ENCODE data around the gene ANKRD33.

The ANKRD33 gene

DNA sequence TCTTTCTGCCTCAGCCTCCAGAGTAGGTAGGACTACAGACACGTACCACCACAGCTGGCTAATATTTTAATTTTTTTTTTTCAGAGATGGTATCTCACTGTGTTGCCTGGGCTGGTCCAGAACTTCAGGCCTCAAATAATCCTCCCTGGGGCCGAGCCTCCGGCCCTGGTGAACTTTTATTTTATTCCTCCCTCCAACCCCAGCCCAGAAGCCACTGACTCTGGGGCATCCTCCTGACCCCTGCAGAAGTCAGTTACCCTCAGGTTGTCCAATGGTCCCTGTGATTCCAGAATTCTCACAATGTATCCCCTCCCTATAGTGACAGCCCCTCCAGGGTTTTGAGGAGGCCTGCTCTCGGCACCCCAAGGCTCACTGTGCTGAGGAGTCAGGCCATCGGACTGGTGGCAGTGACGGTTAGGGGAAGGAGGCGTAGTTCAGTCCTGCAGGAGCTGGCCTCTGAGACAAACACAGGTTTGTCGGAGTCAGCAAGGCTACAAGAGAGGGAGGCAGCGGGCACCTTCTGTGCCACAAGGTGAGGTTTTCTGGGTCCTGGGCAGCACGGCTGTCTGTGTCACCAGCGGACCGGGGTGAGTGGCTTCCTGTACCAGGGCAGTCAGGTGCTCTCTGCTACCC lies 20.0 kb upstream of the ANKRD33 start:
- Mint-ChIP-seq H3K9me3 (ENCODE audit: low read depth) (no peaks in the 10 kb centered on the region), H3K27ac (no peak overlapping the region), H3K27me3 (peaks cover 33% of the 10 kb centered on the region), H3K4me1 (ENCODE audit: low read depth) (peaks cover 23% of the 10 kb centered on the region), H3K4me3 (peak overlapping the region; percentile 67), H3K36me3 (no peaks in the 10 kb centered on the region)

- Mint-ChIP-seq H3K27me3 (peaks cover 26% of the 10 kb centered on the region), H3K4me1 (ENCODE audit: low read depth) (peaks cover 22% of the 10 kb centered on the region), H3K36me3 (no peaks in the 10 kb centered on the region), H3K27ac (no peak overlapping the region), H3K9me3 (ENCODE audit: low read depth) (no peaks in the 10 kb centered on the region), H3K4me3 (peak overlapping the region; percentile 27)
These were observed 18.9 kb upstream of the ANKRD33 start for GRCh38 chr12:51868821-51869495.

- Mint-ChIP-seq H3K36me3 (no peaks in the 10 kb centered on the region), H3K27ac (no peak overlapping the region), H3K4me1 (ENCODE audit: low read depth) (peaks cover 20% of the 10 kb centered on the region), H3K9me3 (ENCODE audit: low read depth) (no peaks in the 10 kb centered on the region), H3K4me3 (peak overlapping the region; percentile 40), H3K27me3 (peaks cover 24% of the 10 kb centered on the region)
These were observed 18.4 kb upstream of the ANKRD33 start for GRCh38 chr12:51869496-51869865.

DNA sequence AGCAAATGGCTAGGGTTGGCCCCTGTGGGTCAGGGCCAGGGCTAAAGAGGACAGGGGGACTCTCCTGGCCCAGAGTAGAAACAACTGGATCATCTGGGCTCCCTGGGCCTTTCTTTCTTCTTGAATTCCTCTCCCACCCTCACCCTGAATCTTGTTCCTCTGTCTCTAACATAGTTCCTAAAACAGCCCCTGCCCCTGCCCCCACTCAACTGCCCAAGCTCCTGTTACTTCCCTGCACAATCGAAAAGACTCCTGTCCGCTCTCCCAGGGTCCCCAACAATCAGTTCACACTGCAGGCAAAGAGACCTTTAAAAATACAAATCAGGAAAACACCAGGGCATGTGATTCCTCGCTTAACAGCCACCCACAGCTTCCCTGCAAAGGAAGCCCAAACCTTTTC lies 18.0 kb upstream of the ANKRD33 start:
- no peaks in the 10 kb centered on the region for H3K9me3 Mint-ChIP-seq (ENCODE audit: low read depth)
- H3K27me3 Mint-ChIP-seq: peaks cover 22% of the 10 kb centered on the region
- peak overlapping the region; percentile 67 for H3K4me3 Mint-ChIP-seq
- peaks cover 18% of the 10 kb centered on the region for H3K4me1 Mint-ChIP-seq (ENCODE audit: low read depth)
- no peaks in the 10 kb centered on the region for H3K36me3 Mint-ChIP-seq
- H3K27ac Mint-ChIP-seq: peak overlapping the region; percentile 19

- H3K36me3 Mint-ChIP-seq: no peaks in the 10 kb centered on the region
- H3K4me1 Mint-ChIP-seq (ENCODE audit: low read depth): peaks cover 18% of the 10 kb centered on the region
- no peaks in the 10 kb centered on the region for H3K9me3 Mint-ChIP-seq (ENCODE audit: low read depth)
- peaks cover 22% of the 10 kb centered on the region for H3K27me3 Mint-ChIP-seq
- H3K4me3 Mint-ChIP-seq: peak overlapping the region; percentile 67
- H3K27ac Mint-ChIP-seq: no peak overlapping the region
These were observed 17.4 kb upstream of the ANKRD33 start for GRCh38 chr12:51870504-51870903.

DNA sequence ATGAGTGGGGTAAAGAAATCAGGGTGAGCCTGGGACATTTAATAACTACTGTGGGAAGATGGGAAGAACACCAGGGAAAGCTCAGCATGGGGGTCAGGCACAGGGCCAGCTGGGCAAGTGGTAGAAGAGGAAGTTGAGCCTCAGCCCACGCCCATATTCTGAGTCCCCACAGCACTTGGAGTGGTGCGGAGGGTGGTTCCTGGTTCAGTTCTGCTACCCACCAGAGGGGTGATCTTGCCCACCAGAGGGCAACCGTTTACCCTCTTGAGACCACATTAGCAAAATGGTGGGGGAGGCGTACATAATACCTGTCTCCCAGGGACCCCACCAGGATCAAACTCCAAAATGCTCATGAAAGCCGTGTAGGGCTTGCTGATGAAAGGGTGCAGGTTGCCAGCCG lies 16.8 kb upstream of the ANKRD33 start:
- Mint-ChIP-seq H3K27ac (no peak overlapping the region), H3K4me3 (no peak overlapping the region), H3K27me3 (peaks cover 22% of the 10 kb centered on the region), H3K36me3 (no peaks in the 10 kb centered on the region), H3K4me1 (ENCODE audit: low read depth) (peaks cover 18% of the 10 kb centered on the region), H3K9me3 (ENCODE audit: low read depth) (no peaks in the 10 kb centered on the region)

DNA sequence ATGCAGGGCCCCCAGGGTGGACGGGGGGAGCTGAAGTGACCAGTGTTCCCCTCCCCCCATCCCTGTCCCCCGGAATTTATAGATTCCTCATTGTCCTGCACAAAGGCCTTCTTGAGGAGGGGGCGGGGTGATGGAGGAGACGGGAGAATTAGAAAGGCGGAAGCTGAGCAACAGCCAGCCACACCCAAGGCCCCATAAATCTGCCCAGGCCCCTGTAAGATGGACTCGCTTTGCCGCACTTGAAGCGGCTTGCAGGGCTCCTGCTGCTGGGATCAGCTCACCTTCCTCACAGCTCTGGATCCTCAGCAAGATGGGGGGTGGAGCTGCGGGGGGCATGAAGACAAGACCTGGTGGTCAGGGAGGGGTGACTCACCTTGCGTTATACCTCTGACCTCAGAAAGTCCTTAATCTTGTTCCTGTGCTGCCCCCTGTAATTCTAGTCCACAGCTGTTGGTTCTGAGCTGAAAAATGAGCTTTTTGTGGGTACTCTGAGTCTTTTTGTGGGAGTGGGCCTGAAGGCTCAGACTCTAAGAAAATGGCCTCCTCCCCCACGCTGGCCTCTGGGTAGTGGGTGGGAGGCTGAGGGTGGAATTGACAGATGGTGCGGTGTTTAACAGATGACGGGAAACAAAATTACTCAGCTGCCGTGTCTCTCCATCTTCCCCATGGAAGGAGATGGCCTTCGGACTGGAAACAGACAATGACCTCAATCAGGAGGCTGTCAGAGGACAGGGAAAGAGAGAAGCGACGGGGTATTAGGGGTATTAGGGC lies 15.8 kb upstream of the ANKRD33 start:
- H3K4me3 Mint-ChIP-seq: no peak overlapping the region

DNA sequence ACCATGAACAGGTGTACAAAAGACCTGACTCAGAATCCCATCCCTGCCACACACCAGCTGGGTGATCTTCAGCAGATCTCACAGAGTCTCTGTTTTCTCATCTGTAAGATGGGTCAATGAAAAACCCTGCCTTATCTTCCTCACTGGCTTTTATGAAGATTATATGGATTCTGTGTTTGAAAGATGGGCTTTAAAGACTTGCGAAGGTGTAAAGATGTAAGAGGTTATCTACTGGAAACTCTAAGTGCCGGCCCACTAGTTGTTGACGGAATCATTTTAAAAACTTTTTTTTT lies 15.3 kb upstream of the ANKRD33 start:
- Mint-ChIP-seq H3K27me3 (peaks cover 19% of the 10 kb centered on the region), H3K27ac (no peak overlapping the region), H3K4me1 (ENCODE audit: low read depth) (peaks cover 18% of the 10 kb centered on the region)

More for the DNA sequence above, 15.8 kb upstream of the ANKRD33 start:
- H3K36me3 Mint-ChIP-seq: no peaks in the 10 kb centered on the region
- H3K27me3 Mint-ChIP-seq: peaks cover 19% of the 10 kb centered on the region
- H3K9me3 Mint-ChIP-seq (ENCODE audit: low read depth): no peaks in the 10 kb centered on the region
- no peak overlapping the region for H3K27ac Mint-ChIP-seq
- H3K4me1 Mint-ChIP-seq (ENCODE audit: low read depth): peaks cover 18% of the 10 kb centered on the region

GRCh38 chr12:51873251-51873994 lies 14.5 kb upstream of the ANKRD33 start:
- Mint-ChIP-seq H3K4me1 (ENCODE audit: low read depth) (peaks cover 13% of the 10 kb centered on the region), H3K4me3 (no peak overlapping the region), H3K27ac (no peak overlapping the region), H3K9me3 (ENCODE audit: low read depth) (no peaks in the 10 kb centered on the region), H3K36me3 (no peaks in the 10 kb centered on the region), H3K27me3 (peaks cover 15% of the 10 kb centered on the region)

More for the DNA sequence above, 15.3 kb upstream of the ANKRD33 start:
- no peak overlapping the region for H3K4me3 Mint-ChIP-seq
- H3K36me3 Mint-ChIP-seq: no peaks in the 10 kb centered on the region
- H3K9me3 Mint-ChIP-seq (ENCODE audit: low read depth): no peaks in the 10 kb centered on the region

GRCh38 chr12:51874000-51874399 lies 13.9 kb upstream of the ANKRD33 start:
- Mint-ChIP-seq H3K27me3 (peaks cover 13% of the 10 kb centered on the region), H3K4me3 (no peak overlapping the region), H3K36me3 (no peaks in the 10 kb centered on the region), H3K9me3 (ENCODE audit: low read depth) (no peaks in the 10 kb centered on the region), H3K27ac (no peak overlapping the region), H3K4me1 (ENCODE audit: low read depth) (peaks cover 11% of the 10 kb centered on the region)

- H3K9me3 Mint-ChIP-seq (ENCODE audit: low read depth): no peaks in the 10 kb centered on the region
- H3K4me1 Mint-ChIP-seq (ENCODE audit: low read depth): peaks cover 11% of the 10 kb centered on the region
- no peak overlapping the region for H3K4me3 Mint-ChIP-seq
- H3K27ac Mint-ChIP-seq: no peak overlapping the region
- peaks cover 13% of the 10 kb centered on the region for H3K27me3 Mint-ChIP-seq
- no peaks in the 10 kb centered on the region for H3K36me3 Mint-ChIP-seq
These were observed 13.4 kb upstream of the ANKRD33 start for GRCh38 chr12:51874486-51874885.

GRCh38 chr12:51879102-51879501 lies 8.8 kb upstream of the ANKRD33 start:
- Mint-ChIP-seq H3K27me3 (no peaks in the 10 kb centered on the region), H3K36me3 (no peaks in the 10 kb centered on the region), H3K9me3 (ENCODE audit: low read depth) (peaks cover under 1% of the 10 kb centered on the region), H3K4me1 (ENCODE audit: low read depth) (peaks cover under 1% of the 10 kb centered on the region), H3K27ac (no peak overlapping the region), H3K4me3 (no peak overlapping the region)

- H3K9me3 Mint-ChIP-seq (ENCODE audit: low read depth): peaks cover 3% of the 10 kb centered on the region
- no peak overlapping the region for H3K27ac Mint-ChIP-seq
- H3K36me3 Mint-ChIP-seq: peaks cover 6% of the 10 kb centered on the region
- no peaks in the 10 kb centered on the region for H3K27me3 Mint-ChIP-seq
- no peak overlapping the region for H3K4me3 Mint-ChIP-seq
- peaks cover 22% of the 10 kb centered on the region for H3K4me1 Mint-ChIP-seq (ENCODE audit: low read depth)
These were observed 4.6 kb upstream of the ANKRD33 start for GRCh38 chr12:51883295-51883694.

- Mint-ChIP-seq H3K4me3 (no peak overlapping the region), H3K4me1 (ENCODE audit: low read depth) (peaks cover 22% of the 10 kb centered on the region), H3K36me3 (peaks cover 6% of the 10 kb centered on the region)
These were observed 3.8 kb upstream of the ANKRD33 start for GRCh38 chr12:51883998-51884675.

More at GRCh38 chr12:51883998-51884675, 3.8 kb upstream of the ANKRD33 start:
- H3K27me3 Mint-ChIP-seq: no peaks in the 10 kb centered on the region
- peaks cover 3% of the 10 kb centered on the region for H3K9me3 Mint-ChIP-seq (ENCODE audit: low read depth)
- H3K27ac Mint-ChIP-seq: peak overlapping the region; percentile 61

Data from activated naive CD8-positive, alpha-beta T cell (primary cell).